A549 (cell line): ENCODE measurements around the gene SDF4.

Experiments used
- CTCF ChIP-seq: fragments of >200 bp; sonication (Bioruptor Twin); formaldehyde crosslinking; IDR thresholded peaks from 3 replicates; pipeline ENCODE4 v1.5.1; 2016
- KDM1A ChIP-seq: fragments of 200-600 bp; sonication (generic); IDR thresholded peaks from 2 replicates; pipeline ENCODE4 v1.6.1; 2016; ENCODE audit warnings: low read depth, mild to moderate bottlenecking
- KDM5A ChIP-seq: fragments of 200-600 bp; sonication (generic); IDR thresholded peaks from 2 replicates; pipeline ENCODE4 v1.6.1; 2016; ENCODE audit warnings: antibody characterized with exemption, mild to moderate bottlenecking
- PBX3 ChIP-seq: IDR thresholded peaks from 2 replicates; pipeline ENCODE4 v1.6.1; 2012
- PHF8 ChIP-seq: fragments of 200-600 bp; sonication (generic); IDR thresholded peaks from 2 replicates; pipeline ENCODE4 v1.6.1; 2016; ENCODE audit warnings: low read depth, mild to moderate bottlenecking, antibody characterized with exemption, moderate library complexity, borderline replicate concordance
- POLR2A ChIP-seq: IDR thresholded peaks from 2 replicates; pipeline ENCODE4 v1.6.1; 2012; ENCODE audit warnings: mild to moderate bottlenecking, low read length
- POLR2AphosphoS2 ChIP-seq: conservative IDR thresholded peaks from 2 replicates; pipeline ENCODE4 v1.6.1; 2012; ENCODE audit warnings: low read length, improper control_type of control experiment, inconsistent platforms
- RAD21 ChIP-seq, 2 experiments: fragments of >200 bp in 1 of 2; sonication (Bioruptor Twin) in 1 of 2; formaldehyde crosslinking in 1 of 2; IDR thresholded peaks in 1 of 2; conservative IDR thresholded peaks in 1 of 2; 2 replicates in 1 of 2; 3 replicates in 1 of 2; pipeline ENCODE4 v1.6.1; 2012 to 2018; ENCODE audit warnings: inconsistent platforms in 1 of 2
- REST ChIP-seq: fragments of 200-600 bp; sonication (generic); IDR thresholded peaks from 2 replicates; pipeline ENCODE4 v1.6.1; 2016; ENCODE audit warnings: antibody characterized with exemption, mild to moderate bottlenecking, moderate library complexity
- SREBF2 ChIP-seq: fragments of 450-650 bp; IDR thresholded peaks from 2 replicates; pipeline ENCODE4 v1.6.1; 2014; ENCODE audit warnings: mild to moderate bottlenecking, moderate library complexity
- USF2 ChIP-seq: fragments of 450-650 bp; IDR thresholded peaks from 2 replicates; pipeline ENCODE4 v1.6.1; 2014; ENCODE audit warnings: antibody characterized with exemption
- ZNF302 ChIP-seq: fragments of 250-450 bp; sonication (Bioruptor Pico); IDR thresholded peaks from 2 replicates; pipeline ENCODE4 v1.9.0; 2021; ENCODE audit warnings: inconsistent platforms, mild to moderate bottlenecking, moderate library complexity

- TF ChIP-seq CTCF, result no peak
- no peak for TF ChIP-seq PHF8
- TF ChIP-seq POLR2AphosphoS2, result no peak
- no peak for TF ChIP-seq POLR2A
- TF ChIP-seq KDM5A, result no peak
- no peak for TF ChIP-seq REST
- no peak for TF ChIP-seq KDM1A
- TF ChIP-seq PBX3, result no peak
- no peak for TF ChIP-seq SREBF2
- TF ChIP-seq ZNF302, result no peak
- no peak for TF ChIP-seq RAD21 (conservative IDR thresholded peaks at IDR 0.05 in 1 of 2, IDR thresholded peaks at IDR 0.05 in 1 of 2)
- no peak for TF ChIP-seq USF2
Observed at GRCh38 chr1:1216770-1217620, 14.8 kb downstream of the SDF4 start.
